Stimulated activated naive CD8-positive, alpha-beta T cell treated with anti-CD3 and anti-CD28 coated beads, Interleukin-15, Interleukin-2, amounts not matched to agents 100 ng/mL and 50 ng/mL, for 24 hours (primary cell): ENCODE measurements around the gene OXCT1.

Experiments used
- H3K27ac Mint-ChIP-seq: one replicate; pipeline ENCODE4 v1.8.0; 2021; ENCODE audit warnings: mild to moderate bottlenecking, mixed read lengths
- H3K27me3 Mint-ChIP-seq: one replicate; pipeline ENCODE4 v1.8.0; 2021; ENCODE audit warnings: mixed read lengths
- H3K36me3 Mint-ChIP-seq: one replicate; pipeline ENCODE4 v1.8.0; 2021; ENCODE audit warnings: low read depth, mixed read lengths
- H3K4me1 Mint-ChIP-seq: one replicate; pipeline ENCODE4 v1.8.0; 2021; ENCODE audit warnings: low read depth, mixed read lengths
- H3K4me3 Mint-ChIP-seq: one replicate; pipeline ENCODE4 v1.8.0; 2021; ENCODE audit warnings: mild to moderate bottlenecking, mixed read lengths
- H3K9me3 Mint-ChIP-seq: one replicate; pipeline ENCODE4 v1.8.0; 2021; ENCODE audit warnings: mixed read lengths

Gene OXCT1

DNA sequence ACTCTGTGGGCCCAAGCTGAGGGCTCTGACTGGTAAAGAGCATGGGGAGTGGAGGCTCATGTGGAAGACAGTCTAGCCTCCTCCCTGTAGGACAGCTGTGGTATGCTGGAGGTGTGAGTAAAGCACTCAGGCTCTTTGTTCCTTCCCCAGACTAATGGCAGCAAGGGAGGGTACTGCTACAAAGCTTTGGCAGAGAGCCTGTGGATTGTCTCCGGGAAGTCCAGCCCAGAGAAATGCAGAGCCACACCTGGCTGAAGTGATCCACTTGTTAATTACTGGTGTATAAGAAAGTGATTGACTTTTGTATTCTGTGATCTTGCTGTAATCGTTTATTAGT, 161.7 kb downstream of the OXCT1 start:
- Mint-ChIP-seq H3K4me1 (no peaks in the 10 kb centered on the region), H3K9me3 (peaks cover 22% of the 10 kb centered on the region), H3K36me3 (no peaks in the 10 kb centered on the region), H3K27me3 (peaks cover 6% of the 10 kb centered on the region), H3K27ac (no peak overlapping the region), H3K4me3 (no peak overlapping the region)

DNA sequence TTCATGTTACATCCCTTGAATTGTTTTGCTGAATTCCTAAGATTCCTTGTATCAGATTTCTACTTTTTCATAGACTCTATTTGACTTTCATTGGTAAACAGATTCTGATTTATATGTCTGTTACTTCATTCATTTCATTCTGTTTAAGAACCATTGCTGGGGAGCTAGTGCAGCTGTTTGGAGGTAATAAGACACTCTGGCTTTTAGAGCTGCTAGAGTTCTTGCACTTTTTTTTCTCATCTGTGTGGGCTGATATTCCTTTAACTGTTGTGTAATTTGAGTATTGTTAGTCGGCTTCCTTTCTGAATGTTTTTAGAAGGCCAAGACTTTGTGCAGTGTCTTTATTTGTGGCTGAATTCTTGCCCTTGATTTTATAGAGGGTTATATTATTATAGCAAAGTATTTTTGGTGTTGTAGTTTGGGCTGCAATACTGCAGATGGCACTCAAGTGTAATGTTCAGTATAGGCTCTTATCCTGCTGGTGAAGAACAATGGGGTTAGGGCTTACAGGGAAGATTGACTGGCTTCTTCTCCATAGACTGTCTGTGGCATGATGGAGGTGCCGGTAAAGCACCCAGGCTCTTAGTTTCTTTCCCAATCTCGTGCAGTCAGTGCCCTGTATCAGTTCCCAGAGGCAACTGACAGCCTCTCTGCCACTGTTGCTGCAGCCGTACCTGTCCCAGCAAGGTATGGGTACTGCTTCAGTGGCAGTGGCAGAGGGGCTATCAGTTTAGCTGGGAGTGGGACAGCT, 162.2 kb downstream of the OXCT1 start:
- H3K27ac Mint-ChIP-seq, result no peak overlapping the region
- peaks cover 17% of the 10 kb centered on the region for H3K9me3 Mint-ChIP-seq
- no peaks in the 10 kb centered on the region for H3K36me3 Mint-ChIP-seq
- H3K4me3 Mint-ChIP-seq, result no peak overlapping the region
- no peaks in the 10 kb centered on the region for H3K4me1 Mint-ChIP-seq
- peaks cover 3% of the 10 kb centered on the region for H3K27me3 Mint-ChIP-seq

DNA sequence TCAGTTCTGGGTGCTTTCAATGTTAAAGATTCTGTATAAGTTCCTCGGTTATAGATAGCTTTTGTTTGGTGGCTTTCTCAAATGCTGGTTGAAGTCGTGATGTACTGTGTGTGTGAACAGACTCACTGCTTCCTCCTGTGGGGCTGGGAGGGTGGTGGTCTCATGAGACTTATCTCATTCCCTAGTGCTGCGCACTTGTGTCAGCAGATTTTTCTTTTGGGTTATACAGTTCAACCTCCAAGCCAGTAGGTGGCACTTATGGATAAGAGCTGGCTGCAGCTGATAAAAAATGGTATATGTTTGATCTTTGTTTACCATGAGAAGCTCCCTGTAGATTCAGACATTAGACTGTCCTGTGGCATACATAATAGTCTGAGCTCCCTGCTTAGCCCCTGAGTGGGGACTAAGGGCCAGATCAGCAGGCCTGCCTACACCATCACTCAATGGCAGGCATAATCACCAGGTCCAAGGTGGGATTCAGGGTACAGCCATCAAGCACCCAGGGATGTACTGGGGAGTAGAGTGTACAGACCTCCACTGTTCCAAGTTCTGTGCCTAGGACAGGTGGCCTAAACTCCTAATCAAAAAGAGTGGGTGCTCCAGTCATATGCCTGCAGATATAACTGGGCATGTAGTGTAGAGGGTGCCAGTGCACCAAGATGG, 174.2 kb downstream of the OXCT1 start:
- Mint-ChIP-seq H3K27ac (no peak overlapping the region), H3K27me3 (peaks cover 10% of the 10 kb centered on the region), H3K36me3 (no peaks in the 10 kb centered on the region), H3K9me3 (peaks cover 4% of the 10 kb centered on the region), H3K4me3 (no peak overlapping the region), H3K4me1 (no peaks in the 10 kb centered on the region)

DNA sequence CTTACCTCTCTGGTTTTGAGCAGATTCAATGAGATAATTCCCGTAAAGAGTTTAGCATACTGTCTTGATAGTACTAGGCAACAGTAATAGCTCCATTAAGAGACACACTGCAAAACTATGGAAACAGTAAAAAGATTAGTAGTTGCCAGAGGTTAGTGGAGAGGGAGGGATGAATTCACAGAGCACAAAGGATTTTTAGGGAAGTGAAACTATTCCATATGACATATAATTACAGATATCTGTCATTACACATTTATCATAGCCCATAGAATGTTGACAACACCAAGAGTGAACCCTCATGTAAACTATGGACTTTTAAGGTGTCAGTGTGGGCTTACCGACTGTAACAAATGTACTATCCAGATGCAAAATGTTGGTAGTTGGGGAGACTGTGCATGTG, 183.5 kb downstream of the OXCT1 start:
- Mint-ChIP-seq H3K27ac (no peak overlapping the region), H3K4me1 (no peaks in the 10 kb centered on the region), H3K36me3 (no peaks in the 10 kb centered on the region), H3K4me3 (no peak overlapping the region), H3K9me3 (no peaks in the 10 kb centered on the region), H3K27me3 (peaks cover 6% of the 10 kb centered on the region)

DNA sequence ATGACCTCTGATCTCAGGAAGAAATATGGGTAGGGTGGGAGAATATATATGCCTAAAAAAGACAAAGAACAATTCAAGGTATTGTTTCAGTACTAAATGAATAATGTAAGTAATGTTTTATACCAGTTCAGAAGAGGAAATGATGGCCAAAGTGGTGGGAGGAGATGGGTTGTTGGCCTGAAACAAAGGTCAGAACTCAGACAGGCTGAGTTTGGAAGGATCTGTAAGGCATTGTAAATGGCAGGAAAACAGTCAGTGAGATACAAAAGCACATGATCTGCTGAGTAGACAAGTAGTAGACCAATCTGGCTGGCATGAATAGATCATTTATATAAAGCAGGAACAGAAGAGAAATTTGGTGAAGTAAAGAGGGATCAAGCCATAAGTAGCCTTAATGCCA, 184.0 kb downstream of the OXCT1 start:
- Mint-ChIP-seq H3K4me3 (no peak overlapping the region), H3K9me3 (no peaks in the 10 kb centered on the region), H3K27ac (no peak overlapping the region), H3K27me3 (peaks cover 6% of the 10 kb centered on the region), H3K4me1 (no peaks in the 10 kb centered on the region), H3K36me3 (no peaks in the 10 kb centered on the region)

DNA sequence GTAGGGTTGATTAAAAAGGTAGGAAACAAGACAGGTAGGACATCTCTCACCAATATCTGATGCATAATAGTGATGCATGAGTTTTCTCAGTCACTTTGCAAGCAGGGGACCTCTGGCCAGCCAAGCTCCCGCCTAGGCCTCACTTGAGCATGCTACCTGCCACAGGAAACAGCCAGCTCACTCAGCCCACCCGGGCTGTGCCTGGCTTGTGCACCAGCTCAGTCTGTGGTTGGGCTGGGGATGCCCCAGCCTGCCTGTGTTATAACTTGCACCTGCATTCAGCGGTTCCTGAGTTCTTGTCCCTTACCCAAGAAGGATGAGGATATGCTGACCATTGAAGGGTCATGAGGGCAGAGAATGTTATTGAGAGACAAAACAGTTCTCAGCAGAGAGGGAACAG, 187.0 kb downstream of the OXCT1 start:
- Mint-ChIP-seq H3K4me3 (no peak overlapping the region), H3K27me3 (peaks cover 16% of the 10 kb centered on the region), H3K27ac (no peak overlapping the region), H3K9me3 (peaks cover 12% of the 10 kb centered on the region), H3K4me1 (no peaks in the 10 kb centered on the region), H3K36me3 (no peaks in the 10 kb centered on the region)

DNA sequence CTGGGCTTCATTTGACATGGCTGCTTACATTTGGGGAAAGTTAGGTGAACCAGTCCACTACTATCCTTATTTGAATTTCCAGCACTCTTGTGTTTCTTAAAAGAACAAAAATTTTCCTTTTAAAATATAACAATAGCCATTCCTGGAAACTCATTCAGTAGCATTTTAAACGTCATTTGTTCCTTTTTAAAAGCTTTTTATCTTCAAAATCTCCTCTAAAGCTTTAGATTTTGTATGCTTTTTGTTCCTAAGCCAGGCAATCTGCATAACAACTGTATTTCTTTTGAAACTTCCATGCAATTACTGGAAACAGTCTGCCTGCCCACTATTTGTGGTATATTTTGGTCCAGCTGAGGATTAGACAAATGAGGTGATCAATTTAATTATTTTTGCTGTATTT, 187.6 kb downstream of the OXCT1 start:
- peaks cover 16% of the 10 kb centered on the region for H3K27me3 Mint-ChIP-seq
- H3K36me3 Mint-ChIP-seq, result no peaks in the 10 kb centered on the region
- no peaks in the 10 kb centered on the region for H3K4me1 Mint-ChIP-seq

DNA sequence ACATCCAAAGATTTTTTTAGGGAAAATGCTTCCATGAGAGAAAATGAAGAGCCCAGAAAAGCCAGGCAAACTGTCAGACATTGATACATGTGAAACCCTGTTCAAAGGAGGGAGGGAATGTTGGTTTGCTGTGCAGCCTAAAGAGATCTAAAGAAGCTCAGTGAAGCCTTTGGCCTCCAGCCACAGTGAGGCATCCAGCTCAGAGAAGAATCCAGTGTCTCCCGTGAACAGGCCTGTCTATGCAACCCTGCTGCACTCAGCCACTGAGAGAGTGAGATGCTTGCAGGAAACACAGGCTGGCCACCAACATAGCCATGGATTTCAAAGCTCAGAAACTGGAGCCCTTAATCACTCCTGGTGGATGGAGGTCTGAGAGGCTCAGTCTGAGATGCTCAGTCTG, 188.4 kb downstream of the OXCT1 start:
- H3K27me3 Mint-ChIP-seq, result peaks cover 20% of the 10 kb centered on the region
- H3K27ac Mint-ChIP-seq, result no peak overlapping the region
- H3K36me3 Mint-ChIP-seq, result no peaks in the 10 kb centered on the region
- H3K4me3 Mint-ChIP-seq, result no peak overlapping the region
- peaks cover 12% of the 10 kb centered on the region for H3K9me3 Mint-ChIP-seq
- H3K4me1 Mint-ChIP-seq, result no peaks in the 10 kb centered on the region

More for the DNA sequence above, 187.6 kb downstream of the OXCT1 start:
- Mint-ChIP-seq H3K4me3 (no peak overlapping the region), H3K27ac (no peak overlapping the region), H3K9me3 (peaks cover 12% of the 10 kb centered on the region)
